Fibroblast of upper back skin (primary cell): ENCODE results near the gene SOX1.

ENCODE experiments used
- DNase-seq: peaks from one replicate; pipeline ENCODE4 v3.0.0-alpha.2; 2013

SOX1 gene

DNA sequence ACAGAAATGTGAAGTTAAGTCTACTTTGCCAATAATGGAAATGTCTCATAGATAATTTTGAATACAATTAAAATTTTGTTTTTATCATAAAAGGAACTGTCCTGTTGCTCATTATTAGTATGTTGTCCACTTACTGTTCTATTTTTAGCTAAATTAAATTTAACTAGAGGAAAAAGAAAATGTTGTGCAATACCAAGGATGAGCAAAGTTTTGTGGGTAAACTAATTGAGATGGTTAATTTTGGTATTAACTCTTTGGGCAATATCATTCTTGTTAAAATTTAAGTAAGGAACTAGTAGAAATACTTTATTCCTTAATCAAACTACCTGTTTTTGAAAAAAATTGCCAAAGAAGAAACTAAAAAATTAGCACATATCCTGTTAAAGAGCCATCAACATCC is 43.5 kb downstream of the SOX1 start:
- no peak for DNase-seq

GRCh38 chr13:112111239-112111857 is 44.4 kb downstream of the SOX1 start:
- DNase-seq: no peak

- no peak for DNase-seq
Observed at GRCh38 chr13:112112534-112113276, 45.8 kb downstream of the SOX1 start.

- DNase-seq: no peak
Observed at GRCh38 chr13:112113348-112113747, 46.4 kb downstream of the SOX1 start.

- no peak for DNase-seq
Observed at GRCh38 chr13:112113851-112114250, 46.9 kb downstream of the SOX1 start.

DNA sequence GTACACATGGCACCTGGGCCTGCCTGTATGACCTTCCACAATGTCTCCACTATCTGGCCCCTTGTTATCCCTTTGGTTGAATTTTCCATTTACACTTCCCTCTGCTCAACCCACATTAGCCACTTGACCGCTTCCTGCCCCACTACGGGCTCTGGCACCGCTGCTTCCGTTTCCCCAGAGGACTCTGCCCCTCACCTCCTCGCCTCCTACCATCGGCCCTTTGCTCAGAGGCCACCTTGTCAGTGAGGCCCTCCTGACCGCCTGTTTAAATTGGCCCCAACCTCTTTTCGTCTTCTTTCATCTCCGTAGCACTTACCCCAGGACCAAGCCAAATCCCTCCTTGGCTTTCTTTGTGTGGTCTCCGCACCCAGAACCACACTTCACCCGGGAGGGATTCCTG is 47.4 kb downstream of the SOX1 start:
- DNase-seq: no peak

- DNase-seq: no peak
Observed at GRCh38 chr13:112115403-112116091, 48.6 kb downstream of the SOX1 start.

DNA sequence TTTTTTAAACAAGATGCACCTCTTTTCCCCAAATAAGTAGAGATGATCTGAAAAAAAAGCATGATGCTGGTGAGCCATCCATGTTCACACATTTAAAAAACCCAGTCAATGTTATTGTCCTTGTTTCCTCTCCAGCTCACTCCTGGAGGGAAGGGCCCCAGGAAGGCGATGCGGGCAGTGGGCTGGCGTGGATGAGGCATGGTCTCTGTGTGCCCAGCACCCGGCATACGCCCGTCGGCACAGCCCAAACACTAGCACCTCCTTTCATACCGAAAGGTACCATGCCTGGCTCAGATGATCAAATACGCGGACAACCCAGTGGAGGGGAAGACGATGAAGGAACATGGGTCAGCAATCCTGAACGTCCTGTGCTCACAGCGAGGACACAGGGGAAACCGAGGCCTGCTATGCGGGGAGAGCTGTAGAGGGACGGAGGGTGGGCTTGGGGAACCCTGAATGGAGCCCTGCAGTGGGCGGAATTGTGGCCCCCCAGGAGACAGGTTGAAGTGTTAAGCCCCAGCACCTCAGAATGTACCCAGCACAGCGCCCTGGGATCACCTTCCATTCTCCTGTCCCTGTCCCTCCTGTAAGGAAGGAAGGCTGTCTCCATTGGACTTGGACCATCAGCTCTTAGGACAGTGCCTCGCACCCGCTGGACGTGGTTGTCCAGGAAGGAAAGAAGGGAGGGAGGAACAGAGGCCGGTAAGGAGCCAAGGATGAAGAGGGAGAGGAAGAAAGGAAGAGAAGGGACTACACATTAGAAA is 49.4 kb downstream of the SOX1 start:
- no peak for DNase-seq

- DNase-seq: no peak
Observed at GRCh38 chr13:112117258-112117954, 50.5 kb downstream of the SOX1 start.

DNA sequence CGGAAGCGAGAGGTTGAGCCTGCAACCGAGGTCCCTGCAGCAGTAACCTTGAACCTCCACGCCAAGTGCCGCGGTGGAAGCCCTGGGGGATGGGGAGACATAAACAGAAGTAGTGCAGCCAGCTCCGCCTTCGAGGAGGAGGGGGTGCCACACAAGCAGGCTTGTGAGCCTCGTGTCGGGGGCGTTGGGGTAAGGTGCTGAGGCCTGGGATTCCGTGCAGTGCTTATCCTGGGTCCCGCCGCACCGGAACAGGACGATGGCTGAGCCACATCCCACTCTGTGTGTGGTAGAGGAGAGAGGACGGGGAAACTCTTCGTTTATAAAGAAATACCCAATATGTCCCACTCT is 51.0 kb downstream of the SOX1 start:
- DNase-seq: no peak

DNA sequence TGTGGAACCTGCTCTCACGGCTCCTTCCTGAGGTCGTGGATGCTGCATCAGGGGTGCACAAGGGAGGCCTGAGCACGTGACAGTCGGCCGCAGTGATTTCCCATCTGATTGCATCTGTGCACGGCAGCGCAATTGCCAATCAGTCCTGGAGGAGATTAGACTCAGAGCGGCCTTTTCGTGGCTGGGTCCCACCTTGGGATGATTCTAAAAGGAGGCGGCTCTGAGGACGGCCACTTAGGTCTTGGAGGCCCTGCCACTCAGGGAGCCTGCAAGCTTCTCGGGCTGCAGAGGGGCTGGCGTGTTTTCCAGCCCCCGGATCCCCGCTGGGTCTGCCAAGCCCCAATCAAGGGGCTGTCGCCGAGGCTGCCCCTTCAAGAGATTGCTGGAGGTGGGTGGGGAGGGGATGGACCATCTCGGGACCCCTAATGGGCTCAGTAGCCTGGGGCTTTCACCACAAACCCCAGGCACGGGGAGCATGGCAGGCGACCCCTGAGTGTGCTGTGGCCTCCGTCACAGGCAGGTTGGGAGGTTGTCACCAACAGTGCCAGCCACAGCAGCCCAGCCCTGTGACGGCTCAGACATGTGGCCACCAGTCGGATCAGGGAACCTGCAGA is 51.6 kb downstream of the SOX1 start:
- DNase-seq: no peak

DNA sequence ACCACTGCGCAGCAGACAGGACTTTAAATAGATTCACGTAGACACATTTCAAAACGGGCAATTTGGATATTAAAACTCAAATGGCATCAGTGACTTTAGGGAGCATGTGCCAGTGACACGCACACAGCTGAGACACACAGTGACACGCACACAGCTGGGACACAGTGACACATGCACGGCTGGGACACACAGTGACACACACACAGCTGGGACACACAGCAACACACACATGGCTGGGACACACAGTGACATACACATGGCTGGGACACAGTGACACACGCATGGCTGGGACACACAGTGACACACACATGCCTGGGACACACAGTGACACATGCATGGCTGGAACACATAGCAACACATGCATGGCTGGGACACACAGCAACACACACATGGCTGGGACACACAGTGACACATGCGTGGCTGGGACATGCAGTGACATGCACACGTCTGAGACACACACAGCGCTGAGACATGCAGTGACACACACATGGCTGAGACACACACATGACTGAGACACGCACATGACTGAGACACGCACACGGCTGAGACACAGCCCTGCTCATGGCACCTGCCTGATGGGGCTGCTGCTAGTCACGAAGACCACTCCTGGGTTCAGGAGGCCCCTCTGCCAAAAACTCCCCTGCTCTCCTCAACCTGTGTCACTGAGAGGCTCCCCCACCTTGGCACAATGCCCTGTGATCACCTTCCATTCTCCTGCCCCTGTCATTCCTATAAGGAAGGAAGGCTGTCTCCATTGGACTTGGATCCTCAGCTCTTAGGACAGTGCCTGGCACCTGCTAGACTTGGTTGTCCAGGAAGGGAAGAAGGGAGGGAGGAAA is 52.5 kb downstream of the SOX1 start:
- no peak for DNase-seq

- DNase-seq: no peak
Observed at GRCh38 chr13:112120031-112120373, 53.1 kb downstream of the SOX1 start.
